HEK293T (cell line): ENCODE data around the gene SLC6A5.

ENCODE experiments used
- ARNT ChIP-seq: fragments of 450-650 bp; IDR thresholded peaks from 2 replicates; pipeline ENCODE4 v1.6.1; 2017; ENCODE audit warnings: mild to moderate bottlenecking
- TARDBP ChIP-seq: fragments of 450-650 bp; IDR thresholded peaks from 2 replicates; pipeline ENCODE4 v1.6.1; 2016

DNA sequence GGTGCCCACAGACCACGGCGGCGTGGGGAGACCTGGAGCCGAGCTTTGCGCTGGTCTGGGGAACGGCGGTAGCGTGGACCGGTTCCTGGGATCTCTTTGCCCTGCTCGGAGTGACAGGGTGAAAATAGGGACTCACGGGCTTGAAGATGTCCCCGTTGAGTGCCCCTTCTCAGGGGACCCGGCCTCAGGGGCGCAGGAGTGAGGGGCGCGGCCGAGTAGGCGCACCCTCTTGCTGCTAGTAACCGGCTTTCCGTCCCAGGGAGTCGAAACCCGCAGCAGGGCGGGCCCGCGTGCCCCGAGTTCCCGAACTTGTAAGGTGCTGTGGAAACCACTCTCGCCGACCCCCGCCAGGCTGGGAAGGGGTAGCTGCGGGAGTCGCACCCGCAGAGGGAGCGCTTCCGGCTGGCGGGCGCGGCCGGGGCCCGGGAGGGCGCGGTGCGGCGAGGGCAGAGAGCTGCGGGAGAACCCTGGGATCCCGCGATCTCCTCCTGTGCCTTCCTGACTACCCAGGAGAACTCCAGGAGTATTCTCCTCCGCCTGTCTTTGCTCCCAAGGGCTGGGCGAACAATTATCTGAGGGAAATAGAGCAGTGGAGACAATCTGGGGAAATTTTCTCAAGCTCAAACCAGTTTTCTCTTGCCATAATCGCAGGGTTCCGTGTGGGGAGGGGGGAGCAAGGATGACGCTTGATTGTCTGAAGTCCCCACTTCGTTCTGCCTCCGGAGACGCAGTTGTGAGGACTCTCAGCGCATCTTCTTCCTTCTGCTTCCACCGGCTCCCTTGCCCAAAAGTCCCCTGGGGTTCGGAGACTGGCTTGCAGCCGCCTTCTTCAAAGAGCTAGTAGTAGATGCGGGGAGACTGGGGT is 70.6 kb downstream of the SLC6A5 start:
- TF ChIP-seq ARNT: no peak
- TF ChIP-seq TARDBP: no peak
